H1 (cell line): ENCODE data around the gene MIGA1. TPM values are rescaled to one million over a fixed set of nuclear protein-coding genes. Genes with fewer than 3 reads are reported as not detected.

Experiments
- CTCF ChIA-PET: fragments of 300-600 bp; sonication (Branson Sonifier 250); formaldehyde crosslinking; loops from one replicate; lab custom pipeline; 2021; ENCODE audit not compliant: partially characterized antibody; lab: Charles Lee
- POLR2A ChIA-PET: fragments of 300-600 bp; sonication (Branson Sonifier 250); formaldehyde crosslinking; loops from one replicate; lab custom pipeline; 2021; ENCODE audit warnings: inconsistent platforms; ENCODE audit not compliant: partially characterized antibody; lab: Charles Lee
- DNase-seq, 2 experiments: peaks; one replicate each; pipeline versions ENCODE4 v3.0.0 to v3.0.0-alpha.2; 2010 to 2022; ENCODE audit warnings: low spot score in 2 of 2, low read depth in 1 of 2, mixed read lengths in 1 of 2
- FAIRE-seq: peaks from 2 replicates; lab custom pipeline; 2011; peaks lifted over from hg19 to GRCh38; lab: Jason Lieb, UNC
- H2AFZ ChIP-seq: 2 replicates; pipeline ENCODE4 v1.8.1; 2012; ENCODE audit warnings: low read length, inconsistent platforms
- H2AK5ac ChIP-seq: 2 replicates; pipeline ENCODE4 v1.6.1; 2013; ENCODE audit warnings: low read depth, low read length
- H2BK120ac ChIP-seq: replicated peaks from 2 replicates; pipeline ENCODE3; 2013; ENCODE audit warnings: low read depth, low read length, inconsistent platforms
- H2BK12ac ChIP-seq: 2 replicates; pipeline ENCODE4 v1.6.1; 2013; ENCODE audit warnings: low read depth, low read length
- H2BK15ac ChIP-seq: 2 replicates; pipeline ENCODE4 v1.6.1; 2013; ENCODE audit warnings: low read length
- H2BK20ac ChIP-seq: 2 replicates; pipeline ENCODE4 v1.6.1; 2013; ENCODE audit warnings: low read length
- H2BK5ac ChIP-seq: 2 replicates; pipeline ENCODE4 v1.6.1; 2013; ENCODE audit warnings: low read depth, low read length
- H3K14ac ChIP-seq: 2 replicates; pipeline ENCODE4 v1.6.1; 2013; ENCODE audit warnings: inconsistent platforms; ENCODE audit not compliant: insufficient read length
- H3K18ac ChIP-seq: 2 replicates; pipeline ENCODE4 v1.6.1; 2013; ENCODE audit warnings: low read length; ENCODE audit errors: extremely low read depth
- H3K23ac ChIP-seq: 2 replicates; pipeline ENCODE4 v1.6.1; 2013; ENCODE audit warnings: inconsistent platforms; ENCODE audit not compliant: insufficient read length
- H3K23me2 ChIP-seq: 2 replicates; pipeline ENCODE4 v1.6.1; 2013; ENCODE audit warnings: low read depth, low read length
- H3K27ac ChIP-seq: 2 replicates; pipeline ENCODE4 v1.6.1; 2011; ENCODE audit warnings: low read depth, low read length, inconsistent platforms
- H3K27me3 ChIP-seq, 4 experiments: replicated peaks in 1 of 4; 1 replicate in 1 of 4; 2 replicates in 3 of 4; pipeline versions ENCODE4 v1.6.1 to v1.8.1; 2011 to 2013; ENCODE audit warnings: low read length in 3 of 4, mild to moderate bottlenecking in 3 of 4, inconsistent platforms in 2 of 4, mixed read lengths in 2 of 4, moderate library complexity in 1 of 4; ENCODE audit not compliant: control insufficient read depth in 3 of 4, insufficient read depth in 3 of 4; ENCODE audit errors: extremely low read depth in 1 of 4
- H3K36me3 ChIP-seq, 4 experiments: 2 replicates each; pipeline versions ENCODE4 v1.6.1 to v1.8.1; 2011 to 2013; ENCODE audit warnings: mild to moderate bottlenecking in 4 of 4, low read length in 3 of 4, moderate library complexity in 2 of 4, control low read depth in 1 of 4, inconsistent platforms in 1 of 4; ENCODE audit not compliant: insufficient read depth in 4 of 4, control insufficient read depth in 2 of 4
- H3K4ac ChIP-seq: replicated peaks from 2 replicates; pipeline ENCODE3; 2013; ENCODE audit warnings: low read length, low read depth, mixed read lengths, inconsistent platforms; ENCODE audit not compliant: insufficient read length
- H3K4me1 ChIP-seq, 4 experiments: replicated peaks in 1 of 4; 1 replicate in 1 of 4; 2 replicates in 3 of 4; pipeline versions ENCODE4 v1.6.1 to v1.8.1; 2011 to 2013; ENCODE audit warnings: low read length in 3 of 4, inconsistent platforms in 2 of 4, mixed read lengths in 1 of 4; ENCODE audit not compliant: insufficient read depth in 4 of 4, control insufficient read depth in 3 of 4
- H3K4me2 ChIP-seq, 2 experiments: 2 replicates each; pipeline versions ENCODE4 v1.6.1 to v1.8.1; 2011 to 2013; ENCODE audit warnings: low read depth in 2 of 2, low read length in 2 of 2, control low read depth in 1 of 2, inconsistent platforms in 1 of 2, mild to moderate bottlenecking in 1 of 2; ENCODE audit not compliant: insufficient read depth in 1 of 2
- H3K4me3 ChIP-seq, 4 experiments: fragments of 200-600, 300-600 bp in 1 of 4; sonication (generic), shearing (Covaris generic), sonication (Bioruptor Twin) in 1 of 4; 2 replicates each; pipeline versions ENCODE4 v1.5.1 to v1.8.1; 2011 to 2016; ENCODE audit warnings: low read length in 4 of 4, low read depth in 3 of 4, control low read depth in 2 of 4, inconsistent platforms in 2 of 4, mild to moderate bottlenecking in 2 of 4, mixed read lengths in 1 of 4, moderate library complexity in 1 of 4; ENCODE audit not compliant: insufficient read depth in 2 of 4; ENCODE audit errors: extremely low read depth in 1 of 4
- H3K56ac ChIP-seq: replicated peaks from 2 replicates; pipeline ENCODE3; 2013; ENCODE audit warnings: low read depth, mild to moderate bottlenecking, mixed read lengths, low read length, inconsistent platforms; ENCODE audit not compliant: insufficient read length
- H3K79me1 ChIP-seq: 2 replicates; pipeline ENCODE4 v1.6.1; 2013; ENCODE audit warnings: low read depth, low read length, control low read depth
- H3K79me2 ChIP-seq, 2 experiments: 2 replicates each; pipeline versions ENCODE4 v1.6.1 to v1.8.1; 2012 to 2013; ENCODE audit warnings: low read length in 2 of 2, mild to moderate bottlenecking in 2 of 2, inconsistent platforms in 1 of 2; ENCODE audit not compliant: insufficient read depth in 2 of 2, control insufficient read depth in 1 of 2
- H3K9ac ChIP-seq, 4 experiments: replicated peaks in 1 of 4; 1 replicate in 1 of 4; 2 replicates in 3 of 4; pipeline versions ENCODE4 v1.6.1 to v1.8.1; 2011 to 2013; ENCODE audit warnings: low read depth in 3 of 4, low read length in 3 of 4, control low read depth in 2 of 4, mild to moderate bottlenecking in 2 of 4, moderate library complexity in 2 of 4, inconsistent platforms in 1 of 4; ENCODE audit errors: extremely low read depth in 1 of 4
- H3K9me3 ChIP-seq, 2 experiments: 2 replicates each; pipeline versions ENCODE4 v1.6.1 to v1.8.1; 2012 to 2013; ENCODE audit warnings: mild to moderate bottlenecking in 2 of 2, moderate library complexity in 2 of 2, control low read depth in 1 of 2, inconsistent platforms in 1 of 2, low read depth in 1 of 2, low read length in 1 of 2, mixed read lengths in 1 of 2; ENCODE audit not compliant: insufficient read depth in 2 of 2
- H4K20me1 ChIP-seq, 2 experiments: replicated peaks in 1 of 2; 2 replicates each; pipeline versions ENCODE3 to v1.8.1; 2011 to 2013; ENCODE audit warnings: inconsistent platforms in 2 of 2, low read length in 2 of 2, mild to moderate bottlenecking in 1 of 2; ENCODE audit not compliant: insufficient read depth in 2 of 2, control insufficient read depth in 1 of 2
- H4K5ac ChIP-seq: 2 replicates; pipeline ENCODE4 v1.6.1; 2013; ENCODE audit warnings: low read length, low read depth, mixed read lengths, inconsistent platforms; ENCODE audit not compliant: insufficient read length
- H4K8ac ChIP-seq: 2 replicates; pipeline ENCODE4 v1.8.0; 2013; ENCODE audit warnings: mild to moderate bottlenecking, moderate library complexity, low read length, inconsistent platforms; ENCODE audit not compliant: insufficient read depth; ENCODE audit errors: extremely low read depth
- H4K91ac ChIP-seq: replicated peaks from 2 replicates; pipeline ENCODE3; 2013; ENCODE audit warnings: low read length, mixed read lengths, inconsistent platforms; ENCODE audit not compliant: insufficient read length
- BRCA1 ChIP-seq: IDR thresholded peaks from 2 replicates; pipeline ENCODE4 v1.6.1; 2012; ENCODE audit warnings: low read depth, low read length, improper control_type of control experiment
- CBX8 ChIP-seq: fragments of 300-800, 300-1000 bp; sonication (generic); IDR thresholded peaks from 2 replicates; pipeline ENCODE4 v1.7.1; 2016; ENCODE audit warnings: low read depth, low read length, borderline replicate concordance
- CEBPB ChIP-seq: IDR thresholded peaks from 2 replicates; pipeline ENCODE4 v1.6.1; 2012; ENCODE audit warnings: low read depth, low read length
- CTBP2 ChIP-seq: IDR thresholded peaks from 2 replicates; pipeline ENCODE4 v1.7.0; 2011; ENCODE audit warnings: borderline replicate concordance, mild to moderate bottlenecking, moderate library complexity, mixed read lengths, low read length; ENCODE audit not compliant: insufficient read depth, insufficient read length
- EGR1 ChIP-seq: IDR thresholded peaks from 2 replicates; pipeline ENCODE4 v1.6.1; 2011; ENCODE audit warnings: low read depth, low read length, borderline replicate concordance
- RNF2 ChIP-seq: fragments of 200-900, 300-1000 bp; sonication (generic); IDR thresholded peaks from 2 replicates; pipeline ENCODE4 v1.7.1; 2016; ENCODE audit warnings: borderline replicate concordance, low read depth, mild to moderate bottlenecking, antibody characterized with exemption, low read length; ENCODE audit not compliant: poor library complexity, severe bottlenecking; ENCODE audit errors: missing control alignments
- WGBS, 2 experiments: shearing (Covaris generic) in 1 of 2; methylation state at CpG; one replicate each; pipeline versions ENCODE4 v1.1.6 to v1.1.7; 2013 to 2015; ENCODE audit warnings: low lambda C conversion rate in 2 of 2, mixed read lengths in 2 of 2, inconsistent platforms in 1 of 2, low coverage in 1 of 2, missing lambda C conversion rate in 1 of 2; ENCODE audit not compliant: insufficient replicate concordance in 2 of 2, insufficient coverage in 1 of 2, insufficient read length in 1 of 2; ENCODE audit errors: extremely low coverage in 1 of 2, missing lambda C conversion rate in 1 of 2; 5-methylcytosine and 5-hydroxymethylcytosine counted together
- polyA plus RNA-seq, 7 experiments: library from polyadenylated mRNA; depleted of rRNA in 3 of 7; stranded (reverse) in 5 of 7; unstranded in 2 of 7; fragments of >200 nt in 5 of 7; fragments of 200-250 nt in 2 of 7; gene quantifications; 1 replicate in 5 of 7; 2 replicates in 1 of 7; 4 replicates in 1 of 7; pipeline versions ENCODE4 v1.2.1 to v1.2.3, GENCODE V29; 2011 to 2013; ENCODE audit warnings: missing spikeins in 2 of 7, mixed read lengths in 2 of 7
- total RNA-seq: library from RNA; stranded (reverse); fragmentation: NEBNext Ultra II Directional; extraction: Animal tissue kit (Norgen Biotek cat#: 25700); gene quantifications from 2 replicates; pipeline ENCODE4 v1.2.1, GENCODE V29; 2021
- TF ChIP-seq, protein P1 (sequence below), 3 experiments: IDR thresholded peaks; 1 replicate in 2 of 3; 2 replicates in 1 of 3; pipeline versions ENCODE4 v1.5.1 to v1.6.1; 2011; ENCODE audit warnings: low read length in 3 of 3, mild to moderate bottlenecking in 3 of 3, inconsistent platforms in 2 of 3, low read depth in 1 of 3, moderate library complexity in 1 of 3; ENCODE audit not compliant: insufficient read depth in 1 of 3; ENCODE audit errors: control extremely low read depth in 1 of 3

MIGA1 gene
- total and polyA plus RNA-seq, 2 of the 8 experiments (the other 6 are each of a cell fraction or from before 2014, with no cell fraction given) = 0.95 to 7.0 TPM

DNA sequence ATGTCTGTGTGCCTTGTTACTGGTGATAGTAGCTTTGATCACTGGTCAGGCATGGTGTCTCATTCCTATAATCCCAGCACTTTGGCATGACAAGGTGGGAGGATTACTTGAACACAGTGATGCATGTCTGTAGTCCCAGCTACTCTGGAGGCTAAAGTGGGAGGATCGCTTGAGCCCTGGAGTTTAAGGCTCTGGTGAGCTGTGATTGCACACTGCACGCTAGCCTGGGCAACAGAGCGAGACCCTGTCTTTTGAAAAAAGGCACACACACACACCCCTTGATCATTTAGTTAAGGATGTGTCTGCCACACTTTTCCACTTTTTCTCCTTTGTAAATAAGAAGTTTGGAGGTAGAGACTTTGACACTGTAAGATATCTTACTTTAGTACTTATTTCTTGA, 15.1 kb downstream of the MIGA1 start:
- no peak overlapping the region for H3K23ac ChIP-seq
- H3K18ac ChIP-seq = no peak overlapping the region
- no peak overlapping the region for H3K14ac ChIP-seq
- H2AK5ac ChIP-seq = no peak overlapping the region
- no peak overlapping the region for H4K8ac ChIP-seq
- no peak overlapping the region for H3K4ac ChIP-seq
- DNase-seq (no peak), FAIRE-seq (no peak)
- ChIA-PET CTCF (no interaction called here), POLR2A (no interaction called here)
- H3K4me2 ChIP-seq = no peak overlapping the region
- no peaks in the 10 kb centered on the region for H3K36me3 ChIP-seq
- no peak overlapping the region for H2BK5ac ChIP-seq
- no peak overlapping the region for H3K9ac ChIP-seq
- H4K5ac ChIP-seq = no peak overlapping the region
- no peaks in the 10 kb centered on the region for H3K23me2 ChIP-seq
- H2AFZ ChIP-seq = no peak overlapping the region
- H3K56ac ChIP-seq = no peak overlapping the region
- peaks cover 0 to 1% of the 10 kb centered on the region in 2 experiments for H4K20me1 ChIP-seq
- H3K27me3 ChIP-seq = no peaks in the 10 kb centered on the region
- no peak overlapping the region for H4K91ac ChIP-seq
- no peaks in the 10 kb centered on the region for H3K9me3 ChIP-seq
- H3K4me3 ChIP-seq = no peak overlapping the region
- no peak overlapping the region for H2BK20ac ChIP-seq
- H2BK120ac ChIP-seq = no peak overlapping the region
- no peaks in the 10 kb centered on the region for H3K79me1 ChIP-seq
- no peak overlapping the region for H2BK12ac ChIP-seq
- TF ChIP-seq BRCA1 = no peak
- TF ChIP-seq CTBP2 = no peak
- TF ChIP-seq, protein P1, sequence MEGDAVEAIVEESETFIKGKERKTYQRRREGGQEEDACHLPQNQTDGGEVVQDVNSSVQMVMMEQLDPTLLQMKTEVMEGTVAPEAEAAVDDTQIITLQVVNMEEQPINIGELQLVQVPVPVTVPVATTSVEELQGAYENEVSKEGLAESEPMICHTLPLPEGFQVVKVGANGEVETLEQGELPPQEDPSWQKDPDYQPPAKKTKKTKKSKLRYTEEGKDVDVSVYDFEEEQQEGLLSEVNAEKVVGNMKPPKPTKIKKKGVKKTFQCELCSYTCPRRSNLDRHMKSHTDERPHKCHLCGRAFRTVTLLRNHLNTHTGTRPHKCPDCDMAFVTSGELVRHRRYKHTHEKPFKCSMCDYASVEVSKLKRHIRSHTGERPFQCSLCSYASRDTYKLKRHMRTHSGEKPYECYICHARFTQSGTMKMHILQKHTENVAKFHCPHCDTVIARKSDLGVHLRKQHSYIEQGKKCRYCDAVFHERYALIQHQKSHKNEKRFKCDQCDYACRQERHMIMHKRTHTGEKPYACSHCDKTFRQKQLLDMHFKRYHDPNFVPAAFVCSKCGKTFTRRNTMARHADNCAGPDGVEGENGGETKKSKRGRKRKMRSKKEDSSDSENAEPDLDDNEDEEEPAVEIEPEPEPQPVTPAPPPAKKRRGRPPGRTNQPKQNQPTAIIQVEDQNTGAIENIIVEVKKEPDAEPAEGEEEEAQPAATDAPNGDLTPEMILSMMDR (IDR thresholded peaks at IDR 0.05; ENCODE audit: control extremely low read depth in 1 of 3, insufficient read depth in 1 of 3, low read depth in 1 of 3, low read length in 3 of 3) = no peak
- TF ChIP-seq RNF2 = no peak
- TF ChIP-seq EGR1 = no peak
- no peak for TF ChIP-seq CEBPB
- no peak for TF ChIP-seq CBX8
- no peak overlapping the region for H2BK15ac ChIP-seq
- H3K79me2 ChIP-seq = no peaks in the 10 kb centered on the region
- no peak overlapping the region for H3K27ac ChIP-seq
- WGBS, 2 experiments = 93% methylated on average over 3 of the region's 3 CpGs; no CpG with 5 or more reads in 1 of the 2 experiments
- no peaks in the 10 kb centered on the region for H3K4me1 ChIP-seq
